Urinary bladder (tissue), 4 donors: ENCODE measurements around the gene LRTM2. TPM values are rescaled to one million over a fixed set of nuclear protein-coding genes. Genes with fewer than 3 reads are reported as not detected.
"Not testable (repeated sequence)": the region's sequence is repeated elsewhere in the genome, so short reads cannot be mapped to it uniquely, and the experiment has no call there.

ENCODE experiments used
- DNase-seq: peaks from one replicate; pipeline ENCODE4 v3.0.0-alpha.2; 2015; ENCODE audit errors: extremely low spot score
- H3K27ac ChIP-seq: one replicate; pipeline ENCODE4 v1.5.1; 2013; ENCODE audit warnings: low read depth, mild to moderate bottlenecking, moderate library complexity
- H3K36me3 ChIP-seq: one replicate; pipeline ENCODE4 v1.6.1; 2013; ENCODE audit warnings: mild to moderate bottlenecking, moderate library complexity; ENCODE audit not compliant: insufficient read depth
- H3K4me1 ChIP-seq: one replicate; pipeline ENCODE4 v1.6.1; 2013; ENCODE audit warnings: mild to moderate bottlenecking, moderate library complexity; ENCODE audit not compliant: insufficient read depth
- H3K4me3 ChIP-seq: one replicate; pipeline ENCODE4 v1.5.1; 2013; ENCODE audit warnings: low read depth, low read length
- WGBS: extraction: QIAGEN DNeasy Blood & Tissue Kit; methylation state at CpG from one replicate; pipeline ENCODE4 v1.1.7; 2013; 5-methylcytosine and 5-hydroxymethylcytosine counted together
- polyA plus RNA-seq: library from polyadenylated mRNA; stranded (reverse); fragments of 200-250 nt; gene quantifications from one replicate; pipeline ENCODE4 v1.2.3, GENCODE V29; 2013
- total RNA-seq: library from RNA; depleted of rRNA; stranded (reverse); fragments of >200 nt; gene quantifications from one replicate; pipeline ENCODE4 v1.2.3, GENCODE V29; 2014
- donor health status: healthy with polysubstance abuse.
- donor health status: healthy.

Gene LRTM2
- total and polyA plus RNA-seq, 2 donors, result not detected

DNA sequence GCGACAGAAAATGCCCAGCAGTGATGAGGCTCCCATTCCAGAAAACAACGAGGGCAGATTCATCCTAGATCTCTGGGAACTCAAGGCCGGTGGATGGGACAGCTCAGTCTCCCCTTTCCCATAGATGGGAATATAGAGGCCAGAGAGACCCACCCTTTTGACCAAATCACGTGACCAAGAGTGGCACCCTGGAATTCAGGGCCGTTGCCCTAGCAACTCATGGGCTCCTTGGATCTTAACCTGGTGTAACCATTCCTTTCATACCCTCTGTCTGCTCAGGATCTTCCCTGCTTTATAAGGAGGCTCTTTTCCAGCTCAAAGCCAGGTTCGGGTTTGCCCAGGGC lies 8.4 kb upstream of the LRTM2 start:
- WGBS, result 76% methylated on average over 6 of the region's 6 CpGs
- no peak overlapping the region for H3K4me3 ChIP-seq
- no peaks in the 10 kb centered on the region for H3K4me1 ChIP-seq
- no peaks in the 10 kb centered on the region for H3K36me3 ChIP-seq
- DNase-seq, result no peak
- no peak overlapping the region for H3K27ac ChIP-seq

- 78% methylated on average over 17 of the region's 17 CpGs for WGBS
- H3K27ac ChIP-seq, result no peak overlapping the region
- H3K36me3 ChIP-seq, result no peaks in the 10 kb centered on the region
- H3K4me3 ChIP-seq, result no peak overlapping the region
- H3K4me1 ChIP-seq, result no peaks in the 10 kb centered on the region
- no peak for DNase-seq
Measured at GRCh38 chr12:1812650-1813302, 7.6 kb upstream of the LRTM2 start.

DNA sequence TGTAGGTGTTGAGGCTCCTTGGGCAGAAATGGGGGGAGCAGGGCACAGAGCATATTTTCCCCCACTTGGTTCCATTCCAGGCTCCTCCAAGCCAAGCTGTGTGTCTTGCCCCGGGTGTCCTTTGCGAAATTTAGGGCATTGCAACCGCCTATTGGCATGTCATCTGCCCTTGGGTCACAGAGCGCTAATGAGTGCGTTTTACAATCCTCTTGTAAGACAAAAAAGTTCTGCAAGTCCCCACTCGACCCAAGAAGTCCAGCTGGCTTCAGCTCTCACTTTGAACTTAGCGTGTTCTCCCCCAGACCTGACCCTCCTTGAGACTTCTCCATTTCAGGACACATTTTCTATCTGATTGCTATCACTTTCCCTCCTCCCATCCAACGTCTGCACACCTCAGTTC lies 6.1 kb upstream of the LRTM2 start:
- H3K4me3 ChIP-seq, result no peak overlapping the region
- H3K4me1 ChIP-seq, result no peaks in the 10 kb centered on the region
- 78% methylated on average over 8 of the region's 8 CpGs for WGBS
- no peak overlapping the region for H3K27ac ChIP-seq
- no peak for DNase-seq
- H3K36me3 ChIP-seq, result no peaks in the 10 kb centered on the region

GRCh38 chr12:1815108-1815507 lies 5.3 kb upstream of the LRTM2 start:
- no peak overlapping the region for H3K27ac ChIP-seq
- 81% methylated on average over 3 of the region's 3 CpGs for WGBS
- H3K36me3 ChIP-seq, result no peaks in the 10 kb centered on the region
- no peak overlapping the region for H3K4me3 ChIP-seq
- no peaks in the 10 kb centered on the region for H3K4me1 ChIP-seq
- DNase-seq, result no peak

GRCh38 chr12:1815814-1816729 lies 4.3 kb upstream of the LRTM2 start:
- no peak overlapping the region for H3K4me3 ChIP-seq
- DNase-seq, result no peak
- H3K27ac ChIP-seq, result no peak overlapping the region
- 55% methylated on average over 21 of the region's 21 CpGs for WGBS
- no peaks in the 10 kb centered on the region for H3K36me3 ChIP-seq
- no peaks in the 10 kb centered on the region for H3K4me1 ChIP-seq

- Histone ChIP-seq H3K36me3 (no peaks in the 10 kb centered on the region), H3K4me1 (no peaks in the 10 kb centered on the region), H3K4me3 (no peak overlapping the region), H3K27ac (no peak overlapping the region)
- WGBS, result 94% methylated on average over 9 of the region's 9 CpGs
- no peak for DNase-seq
Measured at GRCh38 chr12:1816730-1817348, 3.5 kb upstream of the LRTM2 start.

DNA sequence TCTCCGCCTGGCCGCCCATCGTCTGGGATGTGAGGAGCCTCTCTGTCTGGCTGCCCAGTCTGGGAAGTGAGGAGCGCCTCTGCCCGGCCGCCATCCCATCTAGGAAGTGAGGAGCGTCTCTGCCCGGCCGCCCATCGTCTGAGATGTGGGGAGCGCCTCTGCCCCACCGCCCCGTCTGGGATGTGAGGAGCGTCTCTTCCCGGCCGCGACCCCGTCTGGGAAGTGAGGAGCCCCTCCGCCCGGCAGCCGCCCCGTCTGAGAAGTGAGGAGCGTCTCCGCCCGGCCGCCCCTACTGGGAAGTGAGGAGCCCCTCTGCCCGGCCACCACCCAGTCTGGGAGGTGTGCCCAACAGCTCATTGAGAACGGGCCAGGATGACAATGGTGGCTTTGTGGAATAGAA lies 2.4 kb upstream of the LRTM2 start:
- H3K4me3 ChIP-seq, H3K27ac ChIP-seq, H3K36me3 ChIP-seq, H3K4me1 ChIP-seq, DNase-seq: not testable (repeated sequence)
- 92% methylated on average over 28 of the region's 28 CpGs for WGBS

DNA sequence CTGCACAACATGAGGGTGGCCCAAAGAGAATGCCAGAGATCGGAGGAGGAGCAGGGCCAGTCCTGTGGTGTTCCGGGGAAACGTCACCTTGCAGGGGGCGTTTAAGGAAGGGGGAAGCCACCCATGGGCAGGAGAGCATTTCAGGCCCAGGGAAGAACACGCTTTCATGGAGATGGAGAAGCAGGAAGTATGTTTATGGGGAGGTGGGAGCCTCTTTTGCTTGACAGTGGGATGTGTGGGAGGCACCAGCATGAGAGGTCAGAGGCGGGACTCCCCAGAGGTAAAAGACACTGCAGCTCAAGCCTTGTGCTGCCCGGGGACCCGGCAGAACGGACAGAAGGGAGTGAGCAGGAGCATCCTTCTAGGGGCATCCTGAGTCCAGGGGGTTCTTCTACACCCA lies 1.3 kb upstream of the LRTM2 start:
- WGBS, result 74% methylated on average over 9 of the region's 9 CpGs
- Histone ChIP-seq H3K36me3 (no peaks in the 10 kb centered on the region), H3K27ac (no peak overlapping the region), H3K4me1 (no peaks in the 10 kb centered on the region), H3K4me3 (no peak overlapping the region)
- no peak for DNase-seq

GRCh38 chr12:1819571-1819970 lies 794 bp upstream of the LRTM2 start:
- WGBS, result 57% methylated on average over 6 of the region's 6 CpGs
- Histone ChIP-seq H3K4me3 (no peak overlapping the region), H3K36me3 (no peaks in the 10 kb centered on the region), H3K27ac (no peak overlapping the region), H3K4me1 (no peaks in the 10 kb centered on the region)
- no peak for DNase-seq

GRCh38 chr12:1820896-1821291 lies 529 bp downstream of the LRTM2 start:
- no peaks in the 10 kb centered on the region for H3K36me3 ChIP-seq
- no peak for DNase-seq
- H3K4me1 ChIP-seq, result no peaks in the 10 kb centered on the region
- WGBS, result 74% methylated on average over 11 of the region's 11 CpGs
- no peak overlapping the region for H3K4me3 ChIP-seq
- H3K27ac ChIP-seq, result no peak overlapping the region

GRCh38 chr12:1821805-1822204 lies 1.4 kb downstream of the LRTM2 start:
- Histone ChIP-seq H3K4me3 (no peak overlapping the region), H3K36me3 (no peaks in the 10 kb centered on the region), H3K4me1 (no peaks in the 10 kb centered on the region), H3K27ac (no peak overlapping the region)
- WGBS, result 22% methylated on average over 12 of the region's 12 CpGs
- no peak for DNase-seq

DNA sequence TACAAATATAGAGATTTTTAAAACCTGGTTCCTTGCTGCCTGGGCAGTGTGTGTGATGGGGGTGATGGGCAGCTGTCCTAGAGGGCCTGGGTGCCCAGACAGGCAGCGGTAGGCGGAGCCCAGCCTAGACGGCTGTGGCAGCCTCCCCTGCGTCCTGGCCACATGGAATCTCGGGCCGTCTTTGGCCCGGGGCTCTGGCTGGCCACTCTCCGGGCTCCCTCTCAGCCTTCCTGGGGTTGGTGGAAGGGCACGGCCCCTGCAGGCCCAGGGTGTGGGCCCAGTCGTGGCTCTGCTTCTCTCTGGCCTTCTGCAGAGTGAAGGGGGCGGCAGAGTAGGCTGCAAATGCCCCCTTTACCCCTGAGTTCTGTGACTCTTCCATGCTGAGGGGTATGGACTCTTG lies 2.3 kb downstream of the LRTM2 start:
- H3K4me1 ChIP-seq, result no peaks in the 10 kb centered on the region
- no peak for DNase-seq
- H3K27ac ChIP-seq, result no peak overlapping the region
- no peaks in the 10 kb centered on the region for H3K36me3 ChIP-seq
- 77% methylated on average over 11 of the region's 11 CpGs for WGBS
- no peak overlapping the region for H3K4me3 ChIP-seq

DNA sequence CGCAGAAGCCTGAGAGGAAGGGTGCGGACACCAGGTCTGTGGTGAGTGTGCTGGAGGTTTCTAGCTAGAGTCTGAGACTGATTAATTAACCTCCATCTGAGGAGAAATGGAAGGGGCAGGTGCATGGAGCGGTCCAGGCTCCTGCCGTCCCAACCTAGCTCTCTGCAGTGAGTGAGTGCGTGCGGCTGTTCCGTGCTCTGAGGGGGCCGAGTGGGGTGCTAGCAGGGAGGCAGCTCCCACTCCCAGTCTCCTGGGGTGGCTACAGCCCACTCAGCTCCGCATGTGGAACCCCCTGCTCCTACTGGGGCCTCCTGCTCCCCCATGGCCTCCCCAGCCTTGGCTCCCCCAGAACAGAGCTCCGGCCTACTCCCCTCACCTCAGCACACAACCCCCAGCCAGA lies 2.9 kb downstream of the LRTM2 start:
- Histone ChIP-seq H3K27ac (no peak overlapping the region), H3K4me1 (no peaks in the 10 kb centered on the region), H3K36me3 (no peaks in the 10 kb centered on the region), H3K4me3 (no peak overlapping the region)
- WGBS, result 95% methylated on average over 10 of the region's 10 CpGs
- no peak for DNase-seq
